Stimulated activated CD4-positive, alpha-beta T cell treated with anti-CD3 and anti-CD28 coated beads, TNF-alpha, amount 100 ng/mL, for 1 hour (primary cell): ENCODE measurements around the gene PODNL1.
"Not testable (repeated sequence)": the region's sequence is repeated elsewhere in the genome, so short reads cannot be mapped to it uniquely, and the experiment has no call there.

Experiments used
- DNase-seq, 3 donors: peaks; one replicate each; pipeline ENCODE4 v3.0.0-alpha.2; 2020; ENCODE audit warnings: low read depth in 3 of 3, low spot score in 1 of 3

Gene PODNL1

GRCh38 chr19:13929340-13929739 is 8.9 kb downstream of the PODNL1 start:
- no peak for DNase-seq

GRCh38 chr19:13926715-13927114 is 11.5 kb downstream of the PODNL1 start:
- DNase-seq: no peak

- DNase-seq: no peak
Measured at GRCh38 chr19:13926010-13926409, 12.2 kb downstream of the PODNL1 start.

GRCh38 chr19:13923194-13923987 is 14.8 kb downstream of the PODNL1 start:
- no peak for DNase-seq

GRCh38 chr19:13922118-13922517 is 16.1 kb downstream of the PODNL1 start:
- not testable (repeated sequence) for DNase-seq

- DNase-seq: no peak
Measured at GRCh38 chr19:13920940-13921747, 17.1 kb downstream of the PODNL1 start.

GRCh38 chr19:13920524-13920923 is 17.7 kb downstream of the PODNL1 start:
- DNase-seq: no peak

GRCh38 chr19:13918726-13919411 is 19.3 kb downstream of the PODNL1 start:
- no peak for DNase-seq

GRCh38 chr19:13917888-13918406 is 20.3 kb downstream of the PODNL1 start:
- no peak for DNase-seq

- no peak for DNase-seq
Measured at GRCh38 chr19:13914777-13915176, 23.4 kb downstream of the PODNL1 start.

- no peak for DNase-seq
Measured at GRCh38 chr19:13913352-13913751, 24.9 kb downstream of the PODNL1 start.

GRCh38 chr19:13909430-13909829 is 28.8 kb downstream of the PODNL1 start:
- DNase-seq: no peak

GRCh38 chr19:13908674-13909073 is 29.5 kb downstream of the PODNL1 start:
- no peak for DNase-seq

- DNase-seq: no peak
Measured at GRCh38 chr19:13906910-13907309, 31.3 kb downstream of the PODNL1 start.

GRCh38 chr19:13906521-13906904 is 31.7 kb downstream of the PODNL1 start:
- DNase-seq: peak in 1 of 3 donors; percentile 24

- peak; percentile 77 to 92 (median 88) for DNase-seq
Measured at GRCh38 chr19:13905634-13906520, 32.3 kb downstream of the PODNL1 start, which contains the start of the genes BRME1 and CC2D1A. Gene BRME1, minus strand, starts transcription at chr19:13906117. Its CDS starts 1,225 bp downstream, at chr19:13904892. Gene CC2D1A, plus strand, starts transcription at chr19:13906201. Its CDS starts 241 bp downstream, at chr19:13906442.

GRCh38 chr19:13902993-13903555 is 35.1 kb downstream of the PODNL1 start:
- no peak for DNase-seq

GRCh38 chr19:13899912-13900584 is 38.2 kb downstream of the PODNL1 start:
- DNase-seq: no peak

- no peak for DNase-seq
Measured at GRCh38 chr19:13899393-13899792, 38.8 kb downstream of the PODNL1 start.
